ENCODE measurements around the gene CIZ1.
A peak's percentile ranks its signal among the peaks of the same experiment; 100 is the strongest.

CIZ1 gene

GRCh38 chr9:128123451-128124080 is 67.8 kb downstream of the CIZ1 start:
- DNase-seq, result no peak

- DNase-seq, result no peak
Measured at GRCh38 chr9:128122809-128123175, 68.6 kb downstream of the CIZ1 start.

- no peak for DNase-seq
Measured at GRCh38 chr9:128121924-128122808, 69.2 kb downstream of the CIZ1 start.

- no peak for DNase-seq
Measured at GRCh38 chr9:128121466-128121810, 69.9 kb downstream of the CIZ1 start.

GRCh38 chr9:128120741-128121465 is 70.5 kb downstream of the CIZ1 start:
- no peak for DNase-seq

- no peak for DNase-seq
Measured at GRCh38 chr9:128120061-128120740, 71.2 kb downstream of the CIZ1 start.

GRCh38 chr9:128118971-128119665 is 72.3 kb downstream of the CIZ1 start:
- DNase-seq, result no peak

- no peak for DNase-seq
Measured at GRCh38 chr9:128118472-128118857, 72.9 kb downstream of the CIZ1 start.

GRCh38 chr9:128117613-128118471 is 73.5 kb downstream of the CIZ1 start:
- peak; percentile 99 for DNase-seq

GRCh38 chr9:128116104-128117083 is 75.0 kb downstream of the CIZ1 start:
- DNase-seq, result no peak
